ENCODE results near the gene SERINC4. TPM values are rescaled to one million over a fixed set of nuclear protein-coding genes. Genes with fewer than 3 reads are reported as not detected.

SERINC4 gene
- total RNA-seq, 1 experiment from 2014 or later: not detected

DNA sequence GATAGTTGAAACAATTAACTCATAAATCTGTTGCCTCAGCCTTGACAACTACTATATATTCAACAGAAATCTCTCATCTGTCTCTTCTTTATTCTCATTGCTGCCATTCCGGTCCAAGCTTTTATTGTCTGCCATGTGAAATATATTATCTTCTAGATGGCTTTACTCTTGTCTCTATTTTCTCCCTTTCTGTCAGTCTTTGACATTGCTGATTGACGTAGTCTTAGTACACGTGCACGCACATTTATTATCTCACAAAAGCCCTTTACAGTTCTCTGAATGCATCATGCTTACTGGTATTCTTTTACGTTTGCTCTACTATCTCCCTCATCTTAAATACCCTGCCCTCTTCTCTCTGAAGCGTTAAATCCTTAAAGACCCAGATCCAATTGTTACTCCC is 48.1 kb downstream of the SERINC4 start:
- DNase-seq (ENCODE audit: low read depth): no peak

DNA sequence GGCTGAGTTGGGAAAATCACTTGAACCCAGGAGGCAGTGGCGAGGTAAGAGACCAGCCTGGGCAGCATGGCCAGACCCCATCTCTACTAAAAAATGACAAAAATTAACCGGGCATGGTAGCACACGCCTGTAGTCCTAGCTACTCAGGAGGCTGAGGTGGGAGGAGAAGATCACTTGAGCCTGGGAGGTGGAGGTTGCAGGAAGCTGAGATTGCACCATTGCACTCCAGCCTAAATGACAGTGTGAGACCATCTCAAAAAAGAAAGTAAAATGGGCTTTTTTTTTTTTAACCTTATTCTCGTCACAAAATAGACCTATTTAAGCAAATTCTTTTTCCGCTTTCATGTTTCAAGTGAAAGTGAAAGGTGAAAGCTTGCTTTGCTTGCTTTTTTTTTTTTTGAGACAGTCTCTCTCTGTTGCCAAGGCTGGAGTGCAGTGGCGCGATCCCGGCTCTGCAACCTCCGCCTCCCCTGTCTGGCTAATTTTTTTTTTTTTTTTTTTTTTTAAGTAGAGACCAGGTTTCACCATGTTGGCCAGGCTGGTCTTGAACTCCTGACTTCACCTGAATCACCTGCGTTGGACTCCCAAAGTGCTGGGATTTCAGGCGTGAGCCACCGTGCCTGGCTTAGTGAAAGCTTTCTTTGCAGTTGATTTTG is 50.2 kb downstream of the SERINC4 start:
- no peak for DNase-seq (ENCODE audit: low read depth)

GRCh38 chr15:43748376-43748775 is 51.6 kb downstream of the SERINC4 start:
- no peak for DNase-seq (ENCODE audit: low read depth)

DNA sequence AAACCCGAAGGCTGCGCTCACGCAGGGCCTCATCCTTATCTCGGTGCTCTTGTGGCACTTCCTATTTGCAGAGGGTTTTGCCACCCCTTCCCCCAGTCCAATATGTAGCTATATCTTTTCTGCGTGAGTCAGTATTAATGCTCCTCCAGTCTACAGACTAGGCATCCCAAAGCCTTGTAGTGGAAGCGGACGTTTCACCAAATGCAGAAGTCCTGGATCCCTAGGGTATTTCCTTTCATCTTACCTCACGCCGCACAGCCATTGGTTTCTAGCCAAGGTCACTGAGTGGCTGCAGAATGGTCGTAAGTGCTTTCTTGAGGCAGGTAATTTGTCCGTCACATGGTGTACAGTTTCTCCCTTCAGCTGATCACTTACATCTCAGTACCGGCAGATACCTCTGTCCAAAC is 53.1 kb downstream of the SERINC4 start:
- peak; percentile 48 for DNase-seq (ENCODE audit: low read depth)

GRCh38 chr15:43746245-43746902 is 53.6 kb downstream of the SERINC4 start, which contains the start of gene PDIA3:
Gene PDIA3, plus strand, starts transcription at chr15:43746438. Its CDS starts 102 bp downstream, at chr15:43746540.
- peak; percentile 85 for DNase-seq (ENCODE audit: low read depth)

Other genes starting within 250 kb of the SERINC4 start
- gene PPIP5K1, start 210.0 kb downstream of the SERINC4 start, total RNA-seq (2014; rRNA removed; shearing (Covaris generic)): 5.2 and 7.8 TPM in 2 replicates
- not detected in 2 replicates for gene CKMT1B, start 206.2 kb downstream of the SERINC4 start, total RNA-seq (2014; rRNA removed; shearing (Covaris generic))
- gene STRC, start 181.4 kb downstream of the SERINC4 start, total RNA-seq (2014; rRNA removed; shearing (Covaris generic)): not detected in 2 replicates
- 0.10 and 0.39 TPM in 2 replicates for gene CATSPER2, start 151.4 kb downstream of the SERINC4 start, total RNA-seq (2014; rRNA removed; shearing (Covaris generic))
- gene CKMT1A, start 106.4 kb downstream of the SERINC4 start, total RNA-seq (2014; rRNA removed; shearing (Covaris generic)): not detected in 2 replicates
- gene PDIA3, start 53.8 kb downstream of the SERINC4 start, total RNA-seq (2014; rRNA removed; shearing (Covaris generic)): 228 and 341 TPM in 2 replicates
- gene ELL3, start 23.3 kb downstream of the SERINC4 start, total RNA-seq (2014; rRNA removed; shearing (Covaris generic)): 0.86 and 2.4 TPM in 2 replicates
- gene SERF2, start 7.9 kb downstream of the SERINC4 start, total RNA-seq (2014; rRNA removed; shearing (Covaris generic)): 1,074 and 1,826 TPM in 2 replicates
- 4.6 and 20.9 TPM in 2 replicates for gene HYPK, start 379 bp upstream of the SERINC4 start, total RNA-seq (2014; rRNA removed; shearing (Covaris generic))
- 22.0 and 34.0 TPM in 2 replicates for gene MFAP1, start 24.5 kb upstream of the SERINC4 start, total RNA-seq (2014; rRNA removed; shearing (Covaris generic))
- gene WDR76, start 26.8 kb upstream of the SERINC4 start, total RNA-seq (2014; rRNA removed; shearing (Covaris generic)): 38.7 and 75.3 TPM in 2 replicates